Esophagus squamous epithelium (tissue), 5 donors: ENCODE data around the gene LENEP. TPM values are rescaled to one million over a fixed set of nuclear protein-coding genes. Genes with fewer than 3 reads are reported as not detected.

Experiments
- DNase-seq: peaks from one replicate; lab custom pipeline; 2025; lab: John Stamatoyannopoulos, UW
- H3K27ac ChIP-seq, 4 donors: fragments of 200-600 bp; sonication (generic); one replicate each; pipeline ENCODE4 v1.5.1; 2016 to 2019; ENCODE audit warnings: mild to moderate bottlenecking in 1 of 4
- H3K27me3 ChIP-seq, 4 donors: fragments of 200-600 bp; sonication (generic); 1 replicate in 3 of 4; 2 replicates in 1 of 4; pipeline versions ENCODE4 v1.5.1 to v1.6.0; 2017 to 2021; ENCODE audit warnings: antibody characterized with exemption in 1 of 4
- H3K36me3 ChIP-seq, 3 donors: fragments of 200-600 bp; sonication (generic); one replicate each; pipeline ENCODE4 v1.5.1; 2016 to 2019
- H3K4me1 ChIP-seq, 3 donors: fragments of 200-600 bp; sonication (generic); one replicate each; pipeline ENCODE4 v1.5.1; 2017 to 2019
- H3K4me3 ChIP-seq, 4 donors: fragments of 200-600 bp; sonication (generic); 1 replicate in 3 of 4; 2 replicates in 1 of 4; pipeline ENCODE4 v1.5.1; 2016 to 2019; ENCODE audit warnings: mild to moderate bottlenecking in 2 of 4, moderate library complexity in 1 of 4
- H3K9me3 ChIP-seq, 3 donors: fragments of 200-600 bp; sonication (generic); one replicate each; pipeline ENCODE4 v1.5.1; 2016 to 2019
- POLR2A ChIP-seq, 4 donors: fragments of 450-650 bp; IDR thresholded peaks; one replicate each; pipeline ENCODE4 v1.6.1; 2017; ENCODE audit warnings: antibody characterized with exemption in 4 of 4, mild to moderate bottlenecking in 4 of 4, moderate library complexity in 3 of 4
- WGBS, 2 donors: methylation state at CpG; one replicate each; pipeline ENCODE4 v1.1.5; 2018; 5-methylcytosine and 5-hydroxymethylcytosine counted together
- intact Hi-C: fragments of 100-400 bp; cut with DNase I; formaldehyde crosslinking; loops from one replicate; pipeline ENCODE4 v1.15.0; 2022
- total RNA-seq, 4 donors: library from RNA; depleted of rRNA; stranded (reverse); fragments of >200 nt; gene quantifications; one replicate each; pipeline ENCODE4 v1.1.0, GENCODE V29; 2016
- TF ChIP-seq, protein P1 (sequence below), 6 experiments: fragments of 450-650 bp in 4 of 6; fragments of 200-600 bp in 2 of 6; sonication (generic) in 2 of 6; IDR thresholded peaks; one replicate each; pipeline ENCODE4 v1.5.1; 2016 to 2019; ENCODE audit warnings: antibody characterized with exemption in 6 of 6, mild to moderate bottlenecking in 4 of 6, moderate library complexity in 4 of 6
- donor health status: DM: yes; HTN: yes; CAD: no.

LENEP gene
- total RNA-seq, 4 donors from 2014 or later, result not detected

- peaks cover 47 to 84% (median 57%) of the 10 kb centered on the region in 3 donors for H3K4me1 ChIP-seq
- peak overlapping the region in 3 of 4 donors; percentile 41 to 79 (median 46) for H3K4me3 ChIP-seq
- no peaks in the 10 kb centered on the region for H3K27me3 ChIP-seq
- intact Hi-C loops, result no loop called here
- no peak for TF ChIP-seq POLR2A (IDR thresholded peaks at IDR 0.05)
- TF ChIP-seq, protein P1, sequence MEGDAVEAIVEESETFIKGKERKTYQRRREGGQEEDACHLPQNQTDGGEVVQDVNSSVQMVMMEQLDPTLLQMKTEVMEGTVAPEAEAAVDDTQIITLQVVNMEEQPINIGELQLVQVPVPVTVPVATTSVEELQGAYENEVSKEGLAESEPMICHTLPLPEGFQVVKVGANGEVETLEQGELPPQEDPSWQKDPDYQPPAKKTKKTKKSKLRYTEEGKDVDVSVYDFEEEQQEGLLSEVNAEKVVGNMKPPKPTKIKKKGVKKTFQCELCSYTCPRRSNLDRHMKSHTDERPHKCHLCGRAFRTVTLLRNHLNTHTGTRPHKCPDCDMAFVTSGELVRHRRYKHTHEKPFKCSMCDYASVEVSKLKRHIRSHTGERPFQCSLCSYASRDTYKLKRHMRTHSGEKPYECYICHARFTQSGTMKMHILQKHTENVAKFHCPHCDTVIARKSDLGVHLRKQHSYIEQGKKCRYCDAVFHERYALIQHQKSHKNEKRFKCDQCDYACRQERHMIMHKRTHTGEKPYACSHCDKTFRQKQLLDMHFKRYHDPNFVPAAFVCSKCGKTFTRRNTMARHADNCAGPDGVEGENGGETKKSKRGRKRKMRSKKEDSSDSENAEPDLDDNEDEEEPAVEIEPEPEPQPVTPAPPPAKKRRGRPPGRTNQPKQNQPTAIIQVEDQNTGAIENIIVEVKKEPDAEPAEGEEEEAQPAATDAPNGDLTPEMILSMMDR (IDR thresholded peaks at IDR 0.05), result no peak
- H3K36me3 ChIP-seq, result peaks cover 0 to 36% (median 13%) of the 10 kb centered on the region in 3 donors
- WGBS, 2 donors, result 26 to 37% methylated on average over 10 of the region's 10 CpGs
- DNase-seq, result no peak
- no peaks in the 10 kb centered on the region for H3K9me3 ChIP-seq
- H3K27ac ChIP-seq, result peak overlapping the region; percentile 96 to 99 (median 98)
These were observed 21.9 kb upstream of the LENEP start for GRCh38 chr1:154971341-154971998.

DNA sequence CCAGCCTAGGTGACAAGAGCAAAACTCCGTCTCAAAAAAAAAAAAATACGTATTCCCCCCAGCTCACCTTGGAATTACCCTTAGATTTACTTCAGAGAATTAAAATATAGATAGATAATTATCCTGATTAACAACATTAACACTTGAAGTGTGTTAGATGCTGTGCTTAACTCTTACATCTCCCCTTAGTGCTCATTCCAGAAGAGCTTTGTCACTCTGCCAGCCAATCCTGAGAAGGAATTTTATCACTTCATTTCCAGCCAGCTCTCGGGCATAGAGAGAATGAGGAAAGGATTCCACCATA is 21.2 kb upstream of the LENEP start:
- Histone ChIP-seq H3K4me1 (peaks cover 47 to 85% (median 62%) of the 10 kb centered on the region in 3 donors), H3K36me3 (peaks cover 0 to 29% (median 8%) of the 10 kb centered on the region in 3 donors), H3K4me3 (peak overlapping the region in 3 of 4 donors; percentile 46 to 79 (median 68)), H3K27ac (peak overlapping the region; percentile 96 to 99 (median 98)), H3K9me3 (no peaks in the 10 kb centered on the region), H3K27me3 (no peaks in the 10 kb centered on the region)
- intact Hi-C loops, result no loop called here
- 34 to 41% methylated on average over 3 of the region's 3 CpGs for WGBS, 2 donors
- no peak for DNase-seq
- TF ChIP-seq, protein P1 (IDR thresholded peaks at IDR 0.05), result no peak
- no peak for TF ChIP-seq POLR2A (IDR thresholded peaks at IDR 0.05)

DNA sequence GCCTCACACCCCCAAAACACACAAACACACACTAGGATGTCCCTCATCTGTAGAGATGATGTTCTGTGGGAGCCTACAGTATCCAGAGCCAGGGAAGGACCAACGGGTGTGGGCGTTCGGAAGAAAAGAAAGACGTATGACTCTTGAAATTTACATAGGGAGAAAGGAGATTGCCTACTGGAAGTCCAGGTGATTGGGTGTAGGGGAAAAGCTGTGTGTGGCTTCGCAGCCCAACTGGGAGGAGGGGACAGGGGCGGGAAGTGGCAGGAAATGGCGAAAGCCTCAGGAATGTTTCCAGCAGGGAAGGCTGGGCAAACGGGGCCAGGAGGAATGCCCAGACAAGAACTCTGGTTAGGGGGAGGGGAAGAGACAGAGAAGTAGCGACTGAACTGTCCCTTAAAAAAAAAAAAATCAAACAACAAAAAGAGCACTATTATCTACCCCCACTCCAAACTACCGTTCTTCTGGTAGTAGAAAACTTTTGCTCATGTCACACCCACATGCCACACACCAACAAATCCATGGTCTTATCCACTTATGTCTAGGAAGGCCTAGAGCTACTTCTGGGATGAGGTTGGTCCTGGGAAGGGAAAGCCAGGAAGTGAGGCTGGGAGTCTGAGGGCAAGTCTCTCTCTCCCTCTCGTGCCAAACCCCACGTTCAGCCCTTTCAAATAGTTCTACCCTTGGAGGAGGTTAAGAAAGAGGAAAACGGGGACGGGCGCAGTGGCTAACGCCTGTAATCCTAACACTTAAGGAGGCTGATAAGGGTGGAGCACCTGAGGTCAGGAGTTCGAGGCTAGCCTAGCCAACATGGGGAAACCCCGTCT is 20.7 kb upstream of the LENEP start:
- TF ChIP-seq, protein P1 (IDR thresholded peaks at IDR 0.05), result no peak
- peak in 1 of 4 donors; percentile 41 for TF ChIP-seq POLR2A (IDR thresholded peaks at IDR 0.05)
- Histone ChIP-seq H3K27ac (peak overlapping the region; percentile 96 to 99 (median 98)), H3K4me1 (peaks cover 47 to 82% (median 59%) of the 10 kb centered on the region in 3 donors), H3K36me3 (peaks cover 0 to 24% (median 8%) of the 10 kb centered on the region in 3 donors), H3K27me3 (no peaks in the 10 kb centered on the region), H3K9me3 (no peaks in the 10 kb centered on the region), H3K4me3 (peak overlapping the region in 3 of 4 donors; percentile 60 to 79 (median 68))
- intact Hi-C loops, result no loop called here
- 18 to 21% methylated on average over 15 to 18 of the region's 18 CpGs for WGBS, 2 donors
- DNase-seq, result no peak

DNA sequence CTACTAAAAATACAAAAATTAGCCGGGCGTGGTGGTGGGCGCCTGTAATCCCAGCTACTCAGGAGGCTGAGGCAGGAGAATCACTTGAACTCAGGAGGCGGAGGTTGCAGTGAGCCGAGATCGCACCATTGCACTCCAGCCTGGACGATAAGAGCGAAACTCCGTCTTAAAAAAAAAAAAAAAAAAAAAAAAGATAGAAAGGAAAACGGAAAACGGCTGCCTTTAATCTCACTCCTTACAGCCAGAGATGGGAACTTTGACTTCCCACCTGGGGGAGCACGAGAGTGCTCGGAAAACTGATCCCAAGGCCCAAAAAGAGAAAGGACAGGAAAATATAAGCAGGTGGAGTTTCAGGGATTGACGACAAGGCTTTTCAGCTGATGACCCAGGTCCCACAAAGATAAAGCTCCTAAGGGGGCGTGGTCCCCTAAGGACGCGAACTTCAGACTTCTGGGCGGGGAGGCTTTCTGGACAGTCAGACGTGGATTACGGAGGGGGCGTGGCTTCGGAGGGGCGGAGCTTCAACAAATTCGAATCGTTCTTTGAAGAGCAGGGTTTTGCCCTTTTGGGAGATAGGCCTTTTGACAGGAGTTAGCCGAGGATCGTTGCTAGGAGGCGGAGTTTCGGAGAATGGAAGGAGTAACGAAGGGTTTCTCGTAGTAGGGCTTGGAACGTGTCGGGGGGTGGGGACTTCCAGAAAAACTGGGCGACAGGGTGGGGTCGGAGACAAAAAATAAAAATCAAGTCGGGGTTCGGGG is 19.9 kb upstream of the LENEP start:
- Histone ChIP-seq H3K4me3 (peak overlapping the region; percentile 53 to 79 (median 64)), H3K27me3 (no peaks in the 10 kb centered on the region), H3K9me3 (no peaks in the 10 kb centered on the region), H3K36me3 (peaks cover 0 to 24% (median 2%) of the 10 kb centered on the region in 3 donors), H3K27ac (peak overlapping the region; percentile 96 to 99 (median 98)), H3K4me1 (peaks cover 46 to 74% (median 53%) of the 10 kb centered on the region in 3 donors)
- 1 to 6% methylated on average over 31 to 37 of the region's 37 CpGs for WGBS, 2 donors
- intact Hi-C loops, result no loop called here
- DNase-seq, result peak; percentile 85
- TF ChIP-seq, protein P1 (IDR thresholded peaks at IDR 0.05), result peak in 1 of 6 experiments; percentile 11
- TF ChIP-seq POLR2A (IDR thresholded peaks at IDR 0.05), result peak in 3 of 4 donors; percentile 9 to 83 (median 45)
